Measurements from ENCODE around the gene TTC8.

DNA sequence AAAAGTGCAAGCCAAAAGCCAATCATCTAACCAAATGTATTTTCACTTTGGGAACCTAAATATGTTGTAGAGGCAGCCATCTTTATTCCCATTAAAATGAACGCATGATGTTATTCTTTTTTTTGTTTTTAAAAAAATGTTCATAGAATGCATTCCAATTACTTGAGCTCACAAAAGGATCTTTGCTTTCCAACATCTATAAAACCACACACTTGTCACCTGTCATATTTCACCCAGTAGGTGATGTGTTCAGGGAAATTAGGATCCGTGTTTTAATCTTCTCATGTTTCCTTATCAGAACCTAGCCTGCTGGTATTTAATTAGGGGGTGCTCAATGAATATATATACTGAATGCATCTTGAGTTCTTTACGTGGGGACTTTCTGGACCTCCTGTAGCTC lies 13.6 kb downstream of the TTC8 start:
- TF ChIP-seq, protein P1, sequence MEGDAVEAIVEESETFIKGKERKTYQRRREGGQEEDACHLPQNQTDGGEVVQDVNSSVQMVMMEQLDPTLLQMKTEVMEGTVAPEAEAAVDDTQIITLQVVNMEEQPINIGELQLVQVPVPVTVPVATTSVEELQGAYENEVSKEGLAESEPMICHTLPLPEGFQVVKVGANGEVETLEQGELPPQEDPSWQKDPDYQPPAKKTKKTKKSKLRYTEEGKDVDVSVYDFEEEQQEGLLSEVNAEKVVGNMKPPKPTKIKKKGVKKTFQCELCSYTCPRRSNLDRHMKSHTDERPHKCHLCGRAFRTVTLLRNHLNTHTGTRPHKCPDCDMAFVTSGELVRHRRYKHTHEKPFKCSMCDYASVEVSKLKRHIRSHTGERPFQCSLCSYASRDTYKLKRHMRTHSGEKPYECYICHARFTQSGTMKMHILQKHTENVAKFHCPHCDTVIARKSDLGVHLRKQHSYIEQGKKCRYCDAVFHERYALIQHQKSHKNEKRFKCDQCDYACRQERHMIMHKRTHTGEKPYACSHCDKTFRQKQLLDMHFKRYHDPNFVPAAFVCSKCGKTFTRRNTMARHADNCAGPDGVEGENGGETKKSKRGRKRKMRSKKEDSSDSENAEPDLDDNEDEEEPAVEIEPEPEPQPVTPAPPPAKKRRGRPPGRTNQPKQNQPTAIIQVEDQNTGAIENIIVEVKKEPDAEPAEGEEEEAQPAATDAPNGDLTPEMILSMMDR (IDR thresholded peaks at IDR 0.05; ENCODE audit: extremely low read depth in 1 of 2, insufficient read depth in 1 of 2, low read depth in 1 of 2, low read length in 2 of 2) = no peak
- no peak for TF ChIP-seq JUN (IDR thresholded peaks at IDR 0.05; ENCODE audit: borderline replicate concordance, insufficient read depth, insufficient read length, low read depth)
